Activated CD8-positive, alpha-beta memory T cell treated with anti-CD3 and anti-CD28 coated beads for 24 hours (primary cell): ENCODE data around the gene SLC35A1.

Source experiments
- DNase-seq: peaks from one replicate; pipeline ENCODE4 v3.0.0-alpha.2; 2020

SLC35A1 gene

GRCh38 chr6:87534377-87535047, 61.7 kb downstream of the SLC35A1 start:
- no peak for DNase-seq

- DNase-seq = no peak
These were observed 65.9 kb downstream of the SLC35A1 start for GRCh38 chr6:87538510-87539260.

GRCh38 chr6:87539554-87539953, 66.8 kb downstream of the SLC35A1 start:
- no peak for DNase-seq

- no peak for DNase-seq
These were observed 67.8 kb downstream of the SLC35A1 start for GRCh38 chr6:87540539-87540938.

GRCh38 chr6:87541041-87541440, 68.3 kb downstream of the SLC35A1 start:
- DNase-seq = no peak

- DNase-seq = no peak
These were observed 69.0 kb downstream of the SLC35A1 start for GRCh38 chr6:87541744-87542143.

- DNase-seq = no peak
These were observed 71.1 kb downstream of the SLC35A1 start for GRCh38 chr6:87543696-87544473.

- DNase-seq = no peak
These were observed 71.6 kb downstream of the SLC35A1 start for GRCh38 chr6:87544474-87544735.

GRCh38 chr6:87551799-87552198, 79.0 kb downstream of the SLC35A1 start:
- no peak for DNase-seq

GRCh38 chr6:87553159-87553765, 80.5 kb downstream of the SLC35A1 start:
- DNase-seq = no peak

- DNase-seq = no peak
These were observed 82.7 kb downstream of the SLC35A1 start for GRCh38 chr6:87555506-87555905.

- no peak for DNase-seq
These were observed 85.7 kb downstream of the SLC35A1 start for GRCh38 chr6:87558446-87558845.

- no peak for DNase-seq
These were observed 88.2 kb downstream of the SLC35A1 start for GRCh38 chr6:87561017-87561416.
